WTC11 (cell line): ENCODE results near the gene RHOB.

Experiments
- CREM ChIP-seq: sonication (generic); formaldehyde crosslinking; IDR thresholded peaks from 2 replicates; pipeline ENCODE4 v1.8.1; 2022; ENCODE audit warnings: mild to moderate bottlenecking, missing genetic modification reagents, moderate library complexity
- ELF4 ChIP-seq: sonication (generic); formaldehyde crosslinking; IDR thresholded peaks from 2 replicates; pipeline ENCODE4 v1.8.1; 2022; ENCODE audit warnings: low read depth, mild to moderate bottlenecking, moderate library complexity, missing genetic modification reagents
- ETV6 ChIP-seq: sonication (generic); formaldehyde crosslinking; IDR thresholded peaks from 2 replicates; pipeline ENCODE4 v1.8.1; 2022; ENCODE audit warnings: mild to moderate bottlenecking, missing genetic modification reagents
- GABPB1 ChIP-seq: sonication (generic); formaldehyde crosslinking; IDR thresholded peaks from 2 replicates; pipeline ENCODE4 v1.8.1; 2023; ENCODE audit warnings: mild to moderate bottlenecking, missing genetic modification reagents
- KAT7 ChIP-seq: sonication (generic); formaldehyde crosslinking; IDR thresholded peaks from 2 replicates; pipeline ENCODE4 v1.8.1; 2023; ENCODE audit warnings: missing genetic modification reagents, mild to moderate bottlenecking, borderline replicate concordance
- NR3C1 ChIP-seq: sonication (generic); formaldehyde crosslinking; conservative IDR thresholded peaks from 2 replicates; pipeline ENCODE4 v1.8.1; 2023; ENCODE audit warnings: low read depth, mild to moderate bottlenecking, missing genetic modification reagents
- ZNF232 ChIP-seq: sonication (generic); formaldehyde crosslinking; IDR thresholded peaks from 2 replicates; pipeline ENCODE4 v1.8.0; 2022; ENCODE audit warnings: mild to moderate bottlenecking, missing genetic modification reagents
- TF ChIP-seq, protein P1 (sequence below): fragments of 200-600 bp; IDR thresholded peaks from 2 replicates; pipeline ENCODE4 v1.8.0; 2022; ENCODE audit warnings: antibody characterized with exemption
- TF ChIP-seq, protein P2 (sequence below): sonication (generic); formaldehyde crosslinking; IDR thresholded peaks from 2 replicates; pipeline ENCODE4 v1.8.1; 2023; ENCODE audit warnings: mild to moderate bottlenecking, missing genetic modification reagents, moderate library complexity
- TF ChIP-seq, protein P3 (sequence below): sonication (generic); formaldehyde crosslinking; IDR thresholded peaks from 2 replicates; pipeline ENCODE4 v1.8.0; 2023; ENCODE audit warnings: missing genetic modification reagents, mild to moderate bottlenecking, borderline replicate concordance
- TF ChIP-seq, protein P4 (sequence below): sonication (generic); formaldehyde crosslinking; IDR thresholded peaks from 2 replicates; pipeline ENCODE4 v1.8.0; 2022; ENCODE audit warnings: mild to moderate bottlenecking, missing genetic modification reagents
- TF ChIP-seq, protein P5 (sequence below): sonication (generic); formaldehyde crosslinking; conservative IDR thresholded peaks from 2 replicates; pipeline ENCODE4 v1.8.1; 2022; ENCODE audit warnings: mild to moderate bottlenecking, missing genetic modification reagents
- TF ChIP-seq, protein P6 (sequence below): sonication (generic); formaldehyde crosslinking; IDR thresholded peaks from 2 replicates; pipeline ENCODE4 v1.8.1; 2023; ENCODE audit warnings: mild to moderate bottlenecking, missing genetic modification reagents, borderline replicate concordance

DNA sequence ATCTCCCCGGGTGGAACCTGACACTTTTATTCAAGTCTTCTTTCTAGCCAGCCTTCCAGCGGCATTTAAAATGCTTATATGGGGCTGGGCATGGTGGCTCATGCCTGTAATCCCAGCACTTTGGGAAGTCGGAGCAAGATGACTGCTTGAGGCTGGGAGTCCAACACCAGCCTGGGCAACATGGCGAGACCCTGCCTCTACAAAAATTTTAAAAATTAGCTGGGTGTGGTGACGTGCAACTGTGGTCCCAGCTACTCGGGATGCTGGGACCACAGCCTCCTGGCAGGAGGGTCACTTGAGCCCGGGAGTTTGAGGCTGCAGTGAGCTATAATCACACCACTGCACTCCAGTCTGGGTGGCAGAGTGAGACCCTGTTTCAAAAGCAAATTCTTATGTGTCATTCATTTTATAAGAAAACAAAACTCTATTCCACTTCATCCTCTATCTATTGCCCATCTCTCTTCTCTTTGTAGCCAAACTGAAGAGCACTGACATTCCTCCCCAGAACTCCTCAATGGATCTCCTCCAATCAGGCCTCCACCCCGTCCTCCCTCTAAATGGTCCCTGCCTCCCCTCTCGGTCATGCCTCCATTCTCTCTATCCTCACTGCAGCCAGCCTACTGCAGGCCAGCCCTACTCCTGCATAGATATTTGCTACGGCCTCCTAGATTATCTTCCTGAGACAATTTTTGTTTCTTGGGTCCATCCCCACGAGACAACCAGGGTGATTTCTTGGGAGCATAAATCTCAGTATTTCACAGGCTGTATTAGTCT is 18.0 kb upstream of the RHOB start:
- TF ChIP-seq, protein P1, sequence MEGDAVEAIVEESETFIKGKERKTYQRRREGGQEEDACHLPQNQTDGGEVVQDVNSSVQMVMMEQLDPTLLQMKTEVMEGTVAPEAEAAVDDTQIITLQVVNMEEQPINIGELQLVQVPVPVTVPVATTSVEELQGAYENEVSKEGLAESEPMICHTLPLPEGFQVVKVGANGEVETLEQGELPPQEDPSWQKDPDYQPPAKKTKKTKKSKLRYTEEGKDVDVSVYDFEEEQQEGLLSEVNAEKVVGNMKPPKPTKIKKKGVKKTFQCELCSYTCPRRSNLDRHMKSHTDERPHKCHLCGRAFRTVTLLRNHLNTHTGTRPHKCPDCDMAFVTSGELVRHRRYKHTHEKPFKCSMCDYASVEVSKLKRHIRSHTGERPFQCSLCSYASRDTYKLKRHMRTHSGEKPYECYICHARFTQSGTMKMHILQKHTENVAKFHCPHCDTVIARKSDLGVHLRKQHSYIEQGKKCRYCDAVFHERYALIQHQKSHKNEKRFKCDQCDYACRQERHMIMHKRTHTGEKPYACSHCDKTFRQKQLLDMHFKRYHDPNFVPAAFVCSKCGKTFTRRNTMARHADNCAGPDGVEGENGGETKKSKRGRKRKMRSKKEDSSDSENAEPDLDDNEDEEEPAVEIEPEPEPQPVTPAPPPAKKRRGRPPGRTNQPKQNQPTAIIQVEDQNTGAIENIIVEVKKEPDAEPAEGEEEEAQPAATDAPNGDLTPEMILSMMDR = no peak
- TF ChIP-seq GABPB1 = no peak
- TF ChIP-seq NR3C1 (CRISPR knock-in tag) = no peak
- no peak for TF ChIP-seq ELF4 (CRISPR knock-in tag)
- no peak for TF ChIP-seq KAT7 (CRISPR knock-in tag)
- TF ChIP-seq, protein P2, sequence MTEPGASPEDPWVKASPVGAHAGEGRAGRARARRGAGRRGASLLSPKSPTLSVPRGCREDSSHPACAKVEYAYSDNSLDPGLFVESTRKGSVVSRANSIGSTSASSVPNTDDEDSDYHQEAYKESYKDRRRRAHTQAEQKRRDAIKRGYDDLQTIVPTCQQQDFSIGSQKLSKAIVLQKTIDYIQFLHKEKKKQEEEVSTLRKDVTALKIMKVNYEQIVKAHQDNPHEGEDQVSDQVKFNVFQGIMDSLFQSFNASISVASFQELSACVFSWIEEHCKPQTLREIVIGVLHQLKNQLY (CRISPR knock-in tag) = no peak
- TF ChIP-seq, protein P3, sequence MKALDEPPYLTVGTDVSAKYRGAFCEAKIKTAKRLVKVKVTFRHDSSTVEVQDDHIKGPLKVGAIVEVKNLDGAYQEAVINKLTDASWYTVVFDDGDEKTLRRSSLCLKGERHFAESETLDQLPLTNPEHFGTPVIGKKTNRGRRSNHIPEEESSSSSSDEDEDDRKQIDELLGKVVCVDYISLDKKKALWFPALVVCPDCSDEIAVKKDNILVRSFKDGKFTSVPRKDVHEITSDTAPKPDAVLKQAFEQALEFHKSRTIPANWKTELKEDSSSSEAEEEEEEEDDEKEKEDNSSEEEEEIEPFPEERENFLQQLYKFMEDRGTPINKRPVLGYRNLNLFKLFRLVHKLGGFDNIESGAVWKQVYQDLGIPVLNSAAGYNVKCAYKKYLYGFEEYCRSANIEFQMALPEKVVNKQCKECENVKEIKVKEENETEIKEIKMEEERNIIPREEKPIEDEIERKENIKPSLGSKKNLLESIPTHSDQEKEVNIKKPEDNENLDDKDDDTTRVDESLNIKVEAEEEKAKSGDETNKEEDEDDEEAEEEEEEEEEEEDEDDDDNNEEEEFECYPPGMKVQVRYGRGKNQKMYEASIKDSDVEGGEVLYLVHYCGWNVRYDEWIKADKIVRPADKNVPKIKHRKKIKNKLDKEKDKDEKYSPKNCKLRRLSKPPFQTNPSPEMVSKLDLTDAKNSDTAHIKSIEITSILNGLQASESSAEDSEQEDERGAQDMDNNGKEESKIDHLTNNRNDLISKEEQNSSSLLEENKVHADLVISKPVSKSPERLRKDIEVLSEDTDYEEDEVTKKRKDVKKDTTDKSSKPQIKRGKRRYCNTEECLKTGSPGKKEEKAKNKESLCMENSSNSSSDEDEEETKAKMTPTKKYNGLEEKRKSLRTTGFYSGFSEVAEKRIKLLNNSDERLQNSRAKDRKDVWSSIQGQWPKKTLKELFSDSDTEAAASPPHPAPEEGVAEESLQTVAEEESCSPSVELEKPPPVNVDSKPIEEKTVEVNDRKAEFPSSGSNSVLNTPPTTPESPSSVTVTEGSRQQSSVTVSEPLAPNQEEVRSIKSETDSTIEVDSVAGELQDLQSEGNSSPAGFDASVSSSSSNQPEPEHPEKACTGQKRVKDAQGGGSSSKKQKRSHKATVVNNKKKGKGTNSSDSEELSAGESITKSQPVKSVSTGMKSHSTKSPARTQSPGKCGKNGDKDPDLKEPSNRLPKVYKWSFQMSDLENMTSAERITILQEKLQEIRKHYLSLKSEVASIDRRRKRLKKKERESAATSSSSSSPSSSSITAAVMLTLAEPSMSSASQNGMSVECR = no peak
- TF ChIP-seq, protein P4, sequence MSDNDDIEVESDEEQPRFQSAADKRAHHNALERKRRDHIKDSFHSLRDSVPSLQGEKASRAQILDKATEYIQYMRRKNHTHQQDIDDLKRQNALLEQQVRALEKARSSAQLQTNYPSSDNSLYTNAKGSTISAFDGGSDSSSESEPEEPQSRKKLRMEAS (CRISPR knock-in tag) = no peak
- TF ChIP-seq, protein P5, sequence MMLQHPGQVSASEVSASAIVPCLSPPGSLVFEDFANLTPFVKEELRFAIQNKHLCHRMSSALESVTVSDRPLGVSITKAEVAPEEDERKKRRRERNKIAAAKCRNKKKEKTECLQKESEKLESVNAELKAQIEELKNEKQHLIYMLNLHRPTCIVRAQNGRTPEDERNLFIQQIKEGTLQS (CRISPR knock-in tag) = no peak
- TF ChIP-seq CREM (CRISPR knock-in tag) = no peak
- TF ChIP-seq, protein P6, sequence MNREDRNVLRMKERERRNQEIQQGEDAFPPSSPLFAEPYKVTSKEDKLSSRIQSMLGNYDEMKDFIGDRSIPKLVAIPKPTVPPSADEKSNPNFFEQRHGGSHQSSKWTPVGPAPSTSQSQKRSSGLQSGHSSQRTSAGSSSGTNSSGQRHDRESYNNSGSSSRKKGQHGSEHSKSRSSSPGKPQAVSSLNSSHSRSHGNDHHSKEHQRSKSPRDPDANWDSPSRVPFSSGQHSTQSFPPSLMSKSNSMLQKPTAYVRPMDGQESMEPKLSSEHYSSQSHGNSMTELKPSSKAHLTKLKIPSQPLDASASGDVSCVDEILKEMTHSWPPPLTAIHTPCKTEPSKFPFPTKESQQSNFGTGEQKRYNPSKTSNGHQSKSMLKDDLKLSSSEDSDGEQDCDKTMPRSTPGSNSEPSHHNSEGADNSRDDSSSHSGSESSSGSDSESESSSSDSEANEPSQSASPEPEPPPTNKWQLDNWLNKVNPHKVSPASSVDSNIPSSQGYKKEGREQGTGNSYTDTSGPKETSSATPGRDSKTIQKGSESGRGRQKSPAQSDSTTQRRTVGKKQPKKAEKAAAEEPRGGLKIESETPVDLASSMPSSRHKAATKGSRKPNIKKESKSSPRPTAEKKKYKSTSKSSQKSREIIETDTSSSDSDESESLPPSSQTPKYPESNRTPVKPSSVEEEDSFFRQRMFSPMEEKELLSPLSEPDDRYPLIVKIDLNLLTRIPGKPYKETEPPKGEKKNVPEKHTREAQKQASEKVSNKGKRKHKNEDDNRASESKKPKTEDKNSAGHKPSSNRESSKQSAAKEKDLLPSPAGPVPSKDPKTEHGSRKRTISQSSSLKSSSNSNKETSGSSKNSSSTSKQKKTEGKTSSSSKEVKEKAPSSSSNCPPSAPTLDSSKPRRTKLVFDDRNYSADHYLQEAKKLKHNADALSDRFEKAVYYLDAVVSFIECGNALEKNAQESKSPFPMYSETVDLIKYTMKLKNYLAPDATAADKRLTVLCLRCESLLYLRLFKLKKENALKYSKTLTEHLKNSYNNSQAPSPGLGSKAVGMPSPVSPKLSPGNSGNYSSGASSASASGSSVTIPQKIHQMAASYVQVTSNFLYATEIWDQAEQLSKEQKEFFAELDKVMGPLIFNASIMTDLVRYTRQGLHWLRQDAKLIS (CRISPR knock-in tag) = no peak
- TF ChIP-seq ETV6 (CRISPR knock-in tag) = no peak
- TF ChIP-seq ZNF232 = no peak
